ENCODE measurements around the gene TDRD1.
"Not testable (repeated sequence)": the region's sequence is repeated elsewhere in the genome, so short reads cannot be mapped to it uniquely, and the experiment has no call there.

TDRD1 gene
- total RNA-seq = 0 to 2.6 (median 0.46) reads per million in 9 experiments

DNA sequence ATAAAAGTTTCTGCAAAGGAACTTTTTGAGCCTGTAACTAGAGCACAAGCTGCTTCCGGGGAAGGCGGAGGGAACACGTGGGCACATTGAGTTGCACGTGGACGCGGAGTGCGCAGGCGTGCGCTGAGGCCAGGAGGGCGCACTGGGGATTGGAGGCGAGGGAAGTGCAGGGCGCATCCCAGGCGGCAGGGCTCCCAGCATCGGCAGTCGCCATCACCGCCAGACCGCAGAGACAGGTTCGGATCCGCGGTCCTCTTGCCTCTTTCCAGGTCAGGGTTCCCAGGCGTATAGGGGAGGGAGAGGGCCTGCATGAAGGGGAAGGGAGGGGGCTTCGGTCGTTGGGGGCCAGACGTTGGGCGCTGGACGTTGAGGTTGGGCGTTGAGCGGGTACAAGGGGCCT, at the start of gene TDRD1:
TDRD1 (plus strand) TSS at position 206 of the 400 bp plus-strand sequence. CDS start 8,479 bp downstream, outside the sequence.
- peaks cover 7% of the 10 kb centered on the region for H3K36me3 Mint-ChIP-seq (ENCODE audit: insufficient read depth)
- peaks cover 0 to 10% of the 10 kb centered on the region in 2 donors for H3K27me3 Mint-ChIP-seq
- no peak for ATAC-seq (replicated peaks)
- H3K27ac Mint-ChIP-seq = no peak within 1 kb of the TSS
- H3K9me3 Mint-ChIP-seq = no peaks in the 10 kb centered on the region
- peaks cover 7 to 10% of the 10 kb centered on the region in 2 donors for H3K4me1 Mint-ChIP-seq (ENCODE audit: low read depth in 2 of 2)
- no peak within 1 kb of the TSS for H3K4me3 Mint-ChIP-seq
- no peak for DNase-seq

DNA sequence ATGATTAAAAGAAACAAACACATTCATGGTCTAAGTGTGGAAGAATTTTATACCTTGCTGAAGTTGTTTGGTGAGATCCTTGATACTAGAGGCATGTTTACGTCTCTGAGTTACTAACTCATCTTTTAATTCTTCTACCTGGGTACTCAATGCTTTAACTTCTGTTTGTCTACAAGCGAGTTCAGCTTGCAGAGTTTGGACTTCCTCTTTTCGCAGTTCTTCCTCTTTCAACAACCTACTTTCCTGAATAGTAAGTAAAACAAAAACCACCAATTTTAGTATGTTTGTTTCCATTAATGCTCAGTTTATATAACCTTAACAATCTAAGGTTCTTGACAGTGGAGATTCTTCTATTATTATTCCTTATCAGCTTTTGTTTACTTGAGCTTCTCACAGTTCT, 48.1 kb upstream of the TDRD1 start:
- DNase-seq = no peak
- no peaks in the 10 kb centered on the region for H3K4me1 Mint-ChIP-seq (ENCODE audit: low read depth in 2 of 2)
- no peak overlapping the region for H3K27ac Mint-ChIP-seq
- H3K36me3 Mint-ChIP-seq (ENCODE audit: insufficient read depth) = peaks cover 87% of the 10 kb centered on the region
- H3K9me3 Mint-ChIP-seq = no peaks in the 10 kb centered on the region
- ATAC-seq (replicated peaks) = no peak
- no peaks in the 10 kb centered on the region for H3K27me3 Mint-ChIP-seq
- no peak overlapping the region for H3K4me3 Mint-ChIP-seq

DNA sequence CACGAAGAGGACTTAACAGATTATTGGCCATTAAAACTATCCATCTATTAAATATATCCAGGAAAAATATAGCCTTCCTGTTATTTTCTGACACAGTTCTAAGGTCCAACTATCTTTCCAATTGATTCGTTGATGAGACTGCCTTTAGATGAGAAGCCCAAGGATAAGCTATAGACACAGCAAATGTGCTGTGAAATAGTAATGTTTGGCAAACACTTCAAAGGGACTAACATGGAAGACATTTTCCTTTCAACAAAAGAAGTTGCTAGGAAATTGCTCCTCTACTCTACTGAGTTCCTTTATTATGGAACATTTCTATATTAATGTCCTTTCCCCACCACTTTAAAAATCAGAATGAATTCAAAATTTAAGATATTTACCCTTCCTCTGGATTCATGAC, 43.7 kb upstream of the TDRD1 start:
- Mint-ChIP-seq H3K4me1 (ENCODE audit: low read depth in 2 of 2) (no peaks in the 10 kb centered on the region), H3K36me3 (ENCODE audit: insufficient read depth) (peaks cover 66% of the 10 kb centered on the region)

DNA sequence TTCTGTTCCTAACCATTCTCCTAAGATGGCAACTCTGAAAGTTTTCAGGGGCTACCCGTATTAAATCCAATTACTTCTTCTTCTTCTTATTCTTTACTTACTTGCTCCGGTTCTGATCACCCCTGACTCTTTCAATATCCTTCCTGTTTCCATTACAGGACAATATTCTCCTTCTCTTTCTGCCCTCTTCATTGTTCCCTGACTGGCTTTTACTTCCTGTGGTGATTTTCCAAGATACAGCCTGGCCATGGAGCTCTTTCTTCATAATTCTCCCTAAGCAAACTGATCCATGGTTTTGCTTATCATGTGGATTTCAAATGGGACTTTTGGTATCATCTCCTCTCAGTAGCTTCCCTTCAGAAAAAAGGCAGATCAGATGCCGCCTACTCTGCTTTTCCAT, 40.6 kb upstream of the TDRD1 start:
- no peaks in the 10 kb centered on the region for H3K9me3 Mint-ChIP-seq
- ATAC-seq (replicated peaks) (no peak), DNase-seq (no peak)
- peaks cover 0 to 4% of the 10 kb centered on the region in 2 donors for H3K4me1 Mint-ChIP-seq (ENCODE audit: low read depth in 2 of 2)
- H3K36me3 Mint-ChIP-seq (ENCODE audit: insufficient read depth) = peaks cover 59% of the 10 kb centered on the region
- H3K27ac Mint-ChIP-seq = no peak overlapping the region
- H3K27me3 Mint-ChIP-seq = no peaks in the 10 kb centered on the region
- no peak overlapping the region for H3K4me3 Mint-ChIP-seq

More for the DNA sequence above, 43.7 kb upstream of the TDRD1 start:
- Mint-ChIP-seq H3K27me3 (no peaks in the 10 kb centered on the region), H3K9me3 (no peaks in the 10 kb centered on the region), H3K4me3 (no peak overlapping the region), H3K27ac (peak overlapping the region in 1 of 2 donors; percentile 22)
- ATAC-seq (replicated peaks) (no peak), DNase-seq (no peak)

DNA sequence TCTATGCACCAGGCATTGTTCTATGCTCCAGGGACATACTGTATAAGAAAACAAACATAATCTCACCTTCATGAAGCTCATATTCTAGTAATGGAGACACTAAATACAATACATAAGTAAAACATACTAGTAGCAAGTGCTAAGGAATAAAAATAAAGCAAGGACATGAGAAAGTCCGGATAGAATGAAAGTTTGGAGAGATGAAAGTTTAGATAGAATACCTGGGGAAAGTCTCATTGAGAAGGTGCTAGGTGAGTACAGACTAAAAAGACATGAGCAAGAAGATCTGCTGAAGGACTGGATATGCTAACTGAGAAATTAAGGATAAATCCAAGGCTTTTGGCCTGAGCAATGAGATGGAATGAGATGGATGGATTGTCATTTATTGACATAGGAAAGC, 39.1 kb upstream of the TDRD1 start:
- Mint-ChIP-seq H3K4me1 (ENCODE audit: low read depth in 2 of 2) (peaks cover 0 to 4% of the 10 kb centered on the region in 2 donors), H3K36me3 (ENCODE audit: insufficient read depth) (peaks cover 57% of the 10 kb centered on the region), H3K4me3 (no peak overlapping the region), H3K27ac (no peak overlapping the region), H3K27me3 (no peaks in the 10 kb centered on the region), H3K9me3 (no peaks in the 10 kb centered on the region)
- ATAC-seq (replicated peaks) (no peak), DNase-seq (no peak)

DNA sequence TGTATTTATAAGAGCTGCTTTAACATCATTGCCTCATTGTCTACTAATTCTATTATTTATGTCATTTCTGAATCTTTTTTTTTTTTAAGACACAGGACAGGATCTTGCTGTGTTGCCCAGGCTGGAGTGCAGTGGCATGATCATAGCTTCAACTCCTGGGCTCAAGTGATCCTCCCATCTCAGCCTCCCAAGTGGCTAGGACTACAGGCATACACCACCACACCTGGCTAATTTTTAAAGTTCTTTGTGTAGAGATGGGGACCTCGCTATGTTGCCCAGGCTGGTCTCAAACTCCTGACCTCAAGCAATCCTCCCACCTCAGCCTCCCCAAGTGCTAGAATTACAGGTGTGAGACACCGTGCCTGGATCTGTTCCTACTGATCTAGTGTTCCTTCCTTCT, 38.3 kb upstream of the TDRD1 start:
- H3K27ac Mint-ChIP-seq; H3K9me3 Mint-ChIP-seq; ATAC-seq (replicated peaks); H3K27me3 Mint-ChIP-seq; H3K4me1 Mint-ChIP-seq (ENCODE audit: low read depth in 2 of 2); DNase-seq; H3K4me3 Mint-ChIP-seq: not testable (repeated sequence)
- peaks cover 58% of the 10 kb centered on the region for H3K36me3 Mint-ChIP-seq (ENCODE audit: insufficient read depth)

GRCh38 chr10:114142018-114142417, 37.1 kb upstream of the TDRD1 start:
- Mint-ChIP-seq H3K27me3 (no peaks in the 10 kb centered on the region), H3K4me1 (ENCODE audit: low read depth in 2 of 2) (peaks cover 3 to 4% of the 10 kb centered on the region in 2 donors), H3K27ac (peak overlapping the region in 1 of 2 donors; percentile 57), H3K4me3 (no peak overlapping the region), H3K36me3 (ENCODE audit: insufficient read depth) (peaks cover 53% of the 10 kb centered on the region), H3K9me3 (no peaks in the 10 kb centered on the region)
- DNase-seq (no peak), ATAC-seq (replicated peaks) (no peak)

- Mint-ChIP-seq H3K27ac (peak overlapping the region in 1 of 2 donors; percentile 11), H3K36me3 (ENCODE audit: insufficient read depth) (peaks cover 60% of the 10 kb centered on the region), H3K4me1 (ENCODE audit: low read depth in 2 of 2) (peaks cover 3 to 4% of the 10 kb centered on the region in 2 donors), H3K9me3 (no peaks in the 10 kb centered on the region), H3K4me3 (no peak overlapping the region), H3K27me3 (no peaks in the 10 kb centered on the region)
- ATAC-seq (replicated peaks) (no peak), DNase-seq (no peak)
Measured at GRCh38 chr10:114143160-114143559, 36.0 kb upstream of the TDRD1 start.

- H3K36me3 Mint-ChIP-seq (ENCODE audit: insufficient read depth) = peaks cover 87% of the 10 kb centered on the region
- DNase-seq; H3K4me3 Mint-ChIP-seq; H3K9me3 Mint-ChIP-seq; H3K27ac Mint-ChIP-seq; H3K27me3 Mint-ChIP-seq; ATAC-seq (replicated peaks): not testable (repeated sequence)
- H3K4me1 Mint-ChIP-seq (ENCODE audit: low read depth in 2 of 2) = peaks cover 8 to 11% of the 10 kb centered on the region in 2 donors
Measured at GRCh38 chr10:114149476-114149875, 29.7 kb upstream of the TDRD1 start.

GRCh38 chr10:114151486-114151885, 27.7 kb upstream of the TDRD1 start:
- H3K36me3 Mint-ChIP-seq (ENCODE audit: insufficient read depth) = peaks cover 81% of the 10 kb centered on the region
- DNase-seq (no peak), ATAC-seq (replicated peaks) (no peak)

GRCh38 chr10:114151892-114152291, 27.3 kb upstream of the TDRD1 start:
- ATAC-seq (replicated peaks) = no peak
- H3K27ac Mint-ChIP-seq = peak overlapping the region; percentile 54 to 66
- peaks cover 85% of the 10 kb centered on the region for H3K36me3 Mint-ChIP-seq (ENCODE audit: insufficient read depth)
- no peaks in the 10 kb centered on the region for H3K27me3 Mint-ChIP-seq
- H3K4me3 Mint-ChIP-seq = no peak overlapping the region
- H3K4me1 Mint-ChIP-seq (ENCODE audit: low read depth in 2 of 2) = peaks cover 5 to 11% of the 10 kb centered on the region in 2 donors
- H3K9me3 Mint-ChIP-seq = no peaks in the 10 kb centered on the region
- DNase-seq = no peak

More at GRCh38 chr10:114151486-114151885, 27.7 kb upstream of the TDRD1 start:
- no peaks in the 10 kb centered on the region for H3K9me3 Mint-ChIP-seq
- peaks cover 5 to 11% of the 10 kb centered on the region in 2 donors for H3K4me1 Mint-ChIP-seq (ENCODE audit: low read depth in 2 of 2)
- no peak overlapping the region for H3K4me3 Mint-ChIP-seq
- peak overlapping the region in 1 of 2 donors; percentile 66 for H3K27ac Mint-ChIP-seq
- H3K27me3 Mint-ChIP-seq = no peaks in the 10 kb centered on the region

DNA sequence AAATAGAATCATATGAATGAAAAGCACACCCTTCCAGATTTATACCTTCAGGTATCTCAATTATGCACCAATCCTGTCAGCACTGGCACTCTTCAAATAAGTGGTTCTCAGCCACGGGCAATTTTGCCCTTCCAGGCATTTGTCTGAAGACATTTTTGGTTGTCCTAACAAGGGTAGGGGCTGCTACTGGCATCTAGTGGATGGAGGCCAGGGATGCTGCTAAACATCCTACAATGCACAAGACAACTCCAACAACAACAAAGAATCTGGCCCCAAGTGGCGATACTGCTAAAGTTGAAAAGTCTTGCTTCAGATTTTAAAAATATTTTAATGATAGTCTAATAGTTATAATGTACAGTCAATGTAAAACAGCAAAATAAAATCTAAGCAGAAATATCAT, 21.2 kb upstream of the TDRD1 start:
- DNase-seq = no peak
- peaks cover 5 to 14% of the 10 kb centered on the region in 2 donors for H3K4me1 Mint-ChIP-seq (ENCODE audit: low read depth in 2 of 2)
- no peaks in the 10 kb centered on the region for H3K9me3 Mint-ChIP-seq

GRCh38 chr10:114163062-114163461, 16.1 kb upstream of the TDRD1 start:
- no peak for DNase-seq
- no peaks in the 10 kb centered on the region for H3K27me3 Mint-ChIP-seq
- H3K9me3 Mint-ChIP-seq = no peaks in the 10 kb centered on the region
- H3K4me1 Mint-ChIP-seq (ENCODE audit: low read depth in 2 of 2) = peaks cover 23 to 44% of the 10 kb centered on the region in 2 donors
- ATAC-seq (replicated peaks) = no peak
- no peak overlapping the region for H3K4me3 Mint-ChIP-seq
- peak overlapping the region in 1 of 2 donors; percentile 41 for H3K27ac Mint-ChIP-seq
- H3K36me3 Mint-ChIP-seq (ENCODE audit: insufficient read depth) = peaks cover 47% of the 10 kb centered on the region

More for the DNA sequence above, 21.2 kb upstream of the TDRD1 start:
- no peaks in the 10 kb centered on the region for H3K27me3 Mint-ChIP-seq
- ATAC-seq (replicated peaks) = no peak
- peaks cover 74% of the 10 kb centered on the region for H3K36me3 Mint-ChIP-seq (ENCODE audit: insufficient read depth)
- H3K27ac Mint-ChIP-seq = no peak overlapping the region
- no peak overlapping the region for H3K4me3 Mint-ChIP-seq

DNA sequence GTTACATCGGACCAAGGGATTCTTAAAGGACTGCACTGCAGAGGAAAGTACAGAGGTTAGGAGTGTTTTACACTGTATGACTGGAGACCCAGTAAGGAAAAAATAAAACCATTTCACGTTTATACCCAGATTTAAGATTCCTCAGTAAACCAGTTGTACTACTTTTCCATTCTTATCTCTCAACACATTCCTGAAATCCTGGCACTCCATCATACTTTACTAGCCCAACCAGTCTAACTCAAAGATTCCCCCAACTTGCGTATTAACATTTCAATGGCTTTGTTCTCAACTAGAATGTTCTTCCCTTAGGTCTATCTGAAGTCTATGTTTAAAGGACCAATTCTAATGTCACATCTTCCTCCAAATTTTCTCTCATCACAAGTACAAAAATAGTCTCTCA, 13.1 kb upstream of the TDRD1 start:
- ATAC-seq (replicated peaks) (no peak), DNase-seq (no peak)
- Mint-ChIP-seq H3K9me3 (no peaks in the 10 kb centered on the region), H3K27ac (no peak overlapping the region), H3K4me3 (no peak overlapping the region), H3K36me3 (ENCODE audit: insufficient read depth) (peaks cover 30% of the 10 kb centered on the region), H3K27me3 (no peaks in the 10 kb centered on the region), H3K4me1 (ENCODE audit: low read depth in 2 of 2) (peaks cover 30 to 53% of the 10 kb centered on the region in 2 donors)

Data from effector memory CD8-positive, alpha-beta T cell (primary cell).